Activated naive CD4-positive, alpha-beta T cell treated with anti-CD3 and anti-CD28 coated beads, Interleukin-2, amount 50 U/mL, for 24 hours (primary cell): ENCODE data around the gene MRPL21.

Source experiments
- H3K27ac Mint-ChIP-seq: one replicate; pipeline ENCODE4 v1.8.0; 2021; ENCODE audit warnings: mild to moderate bottlenecking, mixed read lengths
- H3K27me3 Mint-ChIP-seq: one replicate; pipeline ENCODE4 v1.8.0; 2021; ENCODE audit warnings: mixed read lengths
- H3K36me3 Mint-ChIP-seq: one replicate; pipeline ENCODE4 v1.8.0; 2021; ENCODE audit warnings: mixed read lengths
- H3K4me1 Mint-ChIP-seq: one replicate; pipeline ENCODE4 v1.8.0; 2021; ENCODE audit warnings: mixed read lengths
- H3K4me3 Mint-ChIP-seq: one replicate; pipeline ENCODE4 v1.8.0; 2021; ENCODE audit warnings: mild to moderate bottlenecking, mixed read lengths
- H3K9me3 Mint-ChIP-seq: one replicate; pipeline ENCODE4 v1.8.0; 2021; ENCODE audit warnings: mixed read lengths

The MRPL21 gene

DNA sequence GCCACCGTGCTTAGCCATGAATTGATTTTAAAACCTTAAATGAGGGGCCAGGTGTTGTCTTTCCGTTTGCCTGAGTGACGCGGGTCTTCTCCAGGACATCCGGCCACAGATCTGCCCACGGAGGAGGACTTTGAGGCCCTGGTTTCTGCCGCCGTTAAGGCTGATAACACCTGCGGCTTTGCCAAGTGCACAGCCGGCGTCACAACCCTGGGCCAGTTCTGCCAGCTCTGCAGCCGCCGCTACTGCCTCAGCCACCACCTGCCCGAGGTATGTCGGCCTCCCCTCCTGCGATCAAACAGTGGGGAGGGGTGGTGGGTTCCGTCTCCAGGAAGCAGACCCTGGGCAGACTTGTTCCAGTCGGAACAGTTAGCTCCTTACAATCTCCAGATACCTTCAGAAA, 34.5 kb upstream of the MRPL21 start:
- H3K36me3 Mint-ChIP-seq = peaks cover 2% of the 10 kb centered on the region
- H3K27me3 Mint-ChIP-seq = no peaks in the 10 kb centered on the region
- H3K9me3 Mint-ChIP-seq = no peaks in the 10 kb centered on the region
- H3K4me1 Mint-ChIP-seq = no peaks in the 10 kb centered on the region
- no peak overlapping the region for H3K27ac Mint-ChIP-seq
- no peak overlapping the region for H3K4me3 Mint-ChIP-seq

GRCh38 chr11:68936676-68937620, 33.3 kb upstream of the MRPL21 start:
- H3K36me3 Mint-ChIP-seq = peaks cover 4% of the 10 kb centered on the region
- no peaks in the 10 kb centered on the region for H3K9me3 Mint-ChIP-seq
- H3K27me3 Mint-ChIP-seq = no peaks in the 10 kb centered on the region
- H3K4me1 Mint-ChIP-seq = no peaks in the 10 kb centered on the region
- no peak overlapping the region for H3K4me3 Mint-ChIP-seq
- no peak overlapping the region for H3K27ac Mint-ChIP-seq

DNA sequence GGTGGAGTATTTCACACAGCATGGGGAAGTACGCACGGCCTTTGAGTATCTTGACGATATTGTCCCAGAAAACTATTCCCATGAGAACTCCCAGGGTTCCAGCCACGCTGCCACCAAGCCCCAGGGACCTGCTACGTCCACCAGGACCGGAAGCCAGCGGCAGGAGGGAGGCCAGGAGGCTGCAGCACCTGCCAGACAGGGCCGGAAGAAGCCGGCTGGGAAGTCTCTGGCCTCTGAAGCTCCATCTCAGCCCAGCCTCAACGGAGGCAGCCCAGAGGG, 32.7 kb upstream of the MRPL21 start:
- H3K9me3 Mint-ChIP-seq = no peaks in the 10 kb centered on the region
- no peak overlapping the region for H3K27ac Mint-ChIP-seq
- H3K4me3 Mint-ChIP-seq = no peak overlapping the region
- no peaks in the 10 kb centered on the region for H3K4me1 Mint-ChIP-seq
- H3K27me3 Mint-ChIP-seq = no peaks in the 10 kb centered on the region
- peaks cover 7% of the 10 kb centered on the region for H3K36me3 Mint-ChIP-seq

GRCh38 chr11:68935516-68936357, 32.1 kb upstream of the MRPL21 start:
- Mint-ChIP-seq H3K9me3 (no peaks in the 10 kb centered on the region), H3K36me3 (peaks cover 7% of the 10 kb centered on the region), H3K4me1 (no peaks in the 10 kb centered on the region), H3K27ac (no peak overlapping the region), H3K27me3 (no peaks in the 10 kb centered on the region), H3K4me3 (no peak overlapping the region)

- Mint-ChIP-seq H3K27ac (no peak overlapping the region), H3K4me1 (no peaks in the 10 kb centered on the region), H3K4me3 (no peak overlapping the region), H3K27me3 (no peaks in the 10 kb centered on the region), H3K36me3 (peaks cover 12% of the 10 kb centered on the region), H3K9me3 (no peaks in the 10 kb centered on the region)
Measured at GRCh38 chr11:68935066-68935465, 31.4 kb upstream of the MRPL21 start.

- no peaks in the 10 kb centered on the region for H3K4me1 Mint-ChIP-seq
- H3K27me3 Mint-ChIP-seq = no peaks in the 10 kb centered on the region
- H3K4me3 Mint-ChIP-seq = no peak overlapping the region
- no peaks in the 10 kb centered on the region for H3K9me3 Mint-ChIP-seq
- H3K36me3 Mint-ChIP-seq = peaks cover 12% of the 10 kb centered on the region
- no peak overlapping the region for H3K27ac Mint-ChIP-seq
Measured at GRCh38 chr11:68934666-68935065, 31.0 kb upstream of the MRPL21 start.

DNA sequence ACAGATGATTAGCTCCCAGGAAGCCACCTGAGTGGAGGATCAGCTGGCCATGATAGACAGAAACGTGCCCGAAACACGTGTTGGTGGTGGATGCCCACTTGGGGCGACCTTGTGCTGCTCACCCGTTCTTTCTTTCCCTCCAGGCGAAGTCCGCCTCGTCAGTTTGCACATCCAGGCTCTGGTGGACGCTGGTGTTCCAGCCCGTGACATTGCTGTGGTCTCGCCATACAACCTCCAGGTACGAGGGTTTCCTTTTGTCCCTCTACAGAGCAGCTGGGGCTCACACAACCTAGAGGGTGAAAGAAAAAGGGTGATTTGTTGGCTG, 30.7 kb upstream of the MRPL21 start:
- no peak overlapping the region for H3K4me3 Mint-ChIP-seq
- H3K36me3 Mint-ChIP-seq = peaks cover 12% of the 10 kb centered on the region
- H3K4me1 Mint-ChIP-seq = no peaks in the 10 kb centered on the region
- no peaks in the 10 kb centered on the region for H3K27me3 Mint-ChIP-seq
- no peaks in the 10 kb centered on the region for H3K9me3 Mint-ChIP-seq
- no peak overlapping the region for H3K27ac Mint-ChIP-seq

GRCh38 chr11:68933605-68934320, 30.1 kb upstream of the MRPL21 start:
- H3K27me3 Mint-ChIP-seq = no peaks in the 10 kb centered on the region
- H3K4me3 Mint-ChIP-seq = no peak overlapping the region
- no peak overlapping the region for H3K27ac Mint-ChIP-seq
- H3K4me1 Mint-ChIP-seq = no peaks in the 10 kb centered on the region
- H3K9me3 Mint-ChIP-seq = no peaks in the 10 kb centered on the region
- H3K36me3 Mint-ChIP-seq = peaks cover 11% of the 10 kb centered on the region

DNA sequence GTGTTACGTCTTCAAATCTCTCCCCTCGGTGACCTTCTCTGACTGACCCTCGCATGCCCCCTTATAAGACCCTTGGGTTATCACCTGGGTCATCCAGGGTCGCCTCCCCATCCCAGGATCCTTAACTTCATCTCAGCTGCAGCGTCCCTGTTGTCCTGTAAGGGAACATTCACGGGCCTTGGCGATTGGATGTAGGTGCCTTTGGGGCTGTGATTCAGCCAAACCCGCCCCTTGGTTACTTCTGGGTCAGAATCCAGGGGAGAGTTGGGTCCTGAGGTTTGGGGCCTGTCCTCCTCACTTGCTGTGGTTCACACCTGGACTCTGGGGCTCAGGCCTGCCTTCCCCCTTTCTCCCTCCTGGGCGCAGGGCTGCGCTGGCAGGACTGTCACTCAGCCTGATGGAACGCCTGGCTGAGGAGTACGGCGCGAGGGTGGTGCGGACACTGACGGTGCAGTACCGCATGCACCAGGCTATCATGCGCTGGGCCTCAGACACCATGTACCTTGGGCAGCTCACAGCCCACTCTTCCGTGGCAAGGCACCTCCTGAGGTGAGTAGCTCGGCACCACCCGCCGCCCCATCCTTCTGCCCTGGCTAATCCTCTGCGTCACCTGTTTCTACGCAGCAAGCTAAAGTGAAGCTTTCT, 29.4 kb upstream of the MRPL21 start:
- no peak overlapping the region for H3K4me3 Mint-ChIP-seq
- peaks cover 10% of the 10 kb centered on the region for H3K36me3 Mint-ChIP-seq
- H3K27ac Mint-ChIP-seq = no peak overlapping the region
- no peaks in the 10 kb centered on the region for H3K27me3 Mint-ChIP-seq
- H3K4me1 Mint-ChIP-seq = no peaks in the 10 kb centered on the region
- no peaks in the 10 kb centered on the region for H3K9me3 Mint-ChIP-seq

DNA sequence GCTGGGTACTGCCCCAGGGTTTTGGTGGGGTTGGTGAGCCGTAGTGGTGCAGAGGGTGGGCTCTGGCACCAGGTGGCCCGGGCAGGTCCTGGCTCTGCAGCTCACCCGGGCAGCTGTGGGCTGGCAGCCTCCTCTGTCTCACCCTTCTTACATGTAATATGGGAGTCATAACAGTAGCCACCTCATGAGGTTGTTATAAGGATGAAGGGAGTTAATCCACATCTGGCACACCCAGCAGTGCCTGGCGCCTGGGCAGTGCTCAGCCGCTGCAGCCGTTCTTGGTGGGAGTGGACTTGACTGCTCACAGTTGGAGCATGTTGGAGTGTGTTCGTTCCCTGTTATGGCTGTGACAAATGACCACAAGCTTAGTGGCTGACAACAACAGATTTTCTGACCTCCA, 28.7 kb upstream of the MRPL21 start:
- Mint-ChIP-seq H3K9me3 (no peaks in the 10 kb centered on the region), H3K4me3 (no peak overlapping the region), H3K4me1 (no peaks in the 10 kb centered on the region), H3K27ac (no peak overlapping the region), H3K36me3 (peaks cover 10% of the 10 kb centered on the region), H3K27me3 (no peaks in the 10 kb centered on the region)

GRCh38 chr11:68931911-68932310, 28.3 kb upstream of the MRPL21 start:
- no peak overlapping the region for H3K27ac Mint-ChIP-seq
- H3K9me3 Mint-ChIP-seq = no peaks in the 10 kb centered on the region
- peaks cover 14% of the 10 kb centered on the region for H3K36me3 Mint-ChIP-seq
- H3K27me3 Mint-ChIP-seq = no peaks in the 10 kb centered on the region
- H3K4me3 Mint-ChIP-seq = no peak overlapping the region
- H3K4me1 Mint-ChIP-seq = no peaks in the 10 kb centered on the region

DNA sequence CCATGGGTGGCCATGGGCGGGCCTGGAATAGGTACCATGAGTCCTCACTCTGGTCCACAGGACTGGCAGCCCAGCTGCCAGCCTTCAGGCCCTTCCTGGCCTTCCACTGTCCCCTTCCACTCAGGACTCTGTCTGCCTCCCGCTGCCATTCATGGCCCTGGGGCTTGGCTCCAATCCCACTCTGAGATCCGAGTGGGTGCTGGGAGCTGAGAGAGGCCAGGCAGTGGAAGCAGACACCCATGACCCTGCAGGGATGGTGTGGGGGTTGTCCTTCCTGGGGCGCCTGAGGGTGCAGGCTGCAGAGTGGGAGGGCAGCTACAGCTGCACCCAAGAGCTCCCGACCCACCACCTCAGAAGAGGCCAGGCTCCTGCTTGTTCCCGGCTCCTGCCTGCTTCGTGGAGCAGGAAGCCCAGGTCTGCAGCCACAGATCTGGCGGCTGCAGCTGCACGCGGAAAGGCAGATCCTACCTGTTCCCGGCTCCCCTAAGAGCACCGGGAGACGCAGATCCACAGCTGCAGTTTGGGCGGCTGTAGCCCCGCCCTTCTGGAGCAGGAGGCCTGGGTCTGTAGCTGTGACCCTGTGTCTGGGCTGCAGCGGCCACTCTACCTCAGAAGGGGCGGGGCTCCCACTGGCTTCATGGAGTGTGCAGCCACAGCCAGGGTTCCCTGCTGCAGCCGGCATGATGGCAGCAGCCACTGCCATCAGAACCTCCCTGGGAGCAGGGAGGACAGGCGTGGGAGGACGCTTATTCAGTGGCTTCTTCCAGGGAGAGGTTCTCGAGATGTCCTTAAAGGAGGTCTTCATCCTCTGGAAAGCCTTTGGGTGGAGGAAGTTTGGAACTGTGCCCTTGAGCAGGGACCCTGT, 27.6 kb upstream of the MRPL21 start:
- Mint-ChIP-seq H3K27ac (peak overlapping the region; percentile 70), H3K4me3 (no peak overlapping the region), H3K36me3 (peaks cover 16% of the 10 kb centered on the region), H3K9me3 (no peaks in the 10 kb centered on the region), H3K4me1 (no peaks in the 10 kb centered on the region), H3K27me3 (no peaks in the 10 kb centered on the region)

- H3K27ac Mint-ChIP-seq = no peak overlapping the region
- H3K4me1 Mint-ChIP-seq = no peaks in the 10 kb centered on the region
- peaks cover 25% of the 10 kb centered on the region for H3K36me3 Mint-ChIP-seq
- peaks cover 7% of the 10 kb centered on the region for H3K9me3 Mint-ChIP-seq
- H3K4me3 Mint-ChIP-seq = no peak overlapping the region
- no peaks in the 10 kb centered on the region for H3K27me3 Mint-ChIP-seq
Measured at GRCh38 chr11:68929706-68930570, 26.3 kb upstream of the MRPL21 start.

GRCh38 chr11:68929135-68929534, 25.5 kb upstream of the MRPL21 start:
- Mint-ChIP-seq H3K4me1 (no peaks in the 10 kb centered on the region), H3K27me3 (no peaks in the 10 kb centered on the region), H3K27ac (no peak overlapping the region), H3K9me3 (peaks cover 7% of the 10 kb centered on the region), H3K4me3 (no peak overlapping the region), H3K36me3 (peaks cover 33% of the 10 kb centered on the region)
